Natural killer cell (primary cell): ENCODE results near the gene HERC6. TPM values are rescaled to one million over a fixed set of nuclear protein-coding genes. Genes with fewer than 3 reads are reported as not detected.
A peak's percentile ranks its signal among the peaks of the same experiment; 100 is the strongest.

Source experiments
- ATAC-seq, 3 donors: fragments of 150-1000 bp in 2 of 3; fragments of 200-7000 bp in 1 of 3; cut with Tn5 transposase; 1 replicate in 1 of 3; 2 replicates in 2 of 3; pipeline ENCODE4 v1.10.0; 2021; ENCODE audit warnings: mild to moderate bottlenecking in 2 of 3, moderate library complexity in 2 of 3
- DNase-seq, 2 donors: peaks; one replicate each; pipeline versions ENCODE4 v3.0.0 to v3.0.0-alpha.2; 2013 to 2021; ENCODE audit warnings: mixed read lengths in 1 of 2
- H3K27ac ChIP-seq: one replicate; pipeline ENCODE4 v1.5.1; 2013; ENCODE audit warnings: mild to moderate bottlenecking, low read length
- H3K27me3 ChIP-seq: one replicate; pipeline ENCODE4 v1.6.1; 2013; ENCODE audit warnings: low read length; ENCODE audit not compliant: control insufficient read depth, insufficient read depth
- H3K36me3 ChIP-seq: one replicate; pipeline ENCODE4 v1.6.1; 2013; ENCODE audit warnings: low read length; ENCODE audit not compliant: control insufficient read depth, insufficient read depth
- H3K4me1 ChIP-seq: one replicate; pipeline ENCODE4 v1.6.1; 2013; ENCODE audit warnings: low read length; ENCODE audit not compliant: control insufficient read depth, insufficient read depth
- H3K4me3 ChIP-seq: one replicate; pipeline ENCODE4 v1.5.1; 2013; ENCODE audit warnings: low read length
- H3K9me3 ChIP-seq: one replicate; pipeline ENCODE4 v1.6.1; 2013; ENCODE audit warnings: low read length; ENCODE audit not compliant: control insufficient read depth, insufficient read depth
- H3K27ac Mint-ChIP-seq, 2 donors: one replicate each; pipeline ENCODE4 v1.8.0; 2022; ENCODE audit warnings: mild to moderate bottlenecking in 2 of 2, mixed read lengths in 2 of 2, moderate library complexity in 1 of 2
- H3K27me3 Mint-ChIP-seq, 2 donors: one replicate each; pipeline ENCODE4 v1.8.0; 2022; ENCODE audit warnings: low read depth in 2 of 2, mixed read lengths in 2 of 2
- H3K36me3 Mint-ChIP-seq: one replicate; pipeline ENCODE4 v1.8.0; 2022; ENCODE audit warnings: mixed read lengths
- H3K4me1 Mint-ChIP-seq, 2 donors: one replicate each; pipeline ENCODE4 v1.8.0; 2022; ENCODE audit warnings: mixed read lengths in 2 of 2
- H3K4me3 Mint-ChIP-seq: one replicate; pipeline ENCODE4 v1.8.0; 2022; ENCODE audit warnings: mild to moderate bottlenecking, moderate library complexity, mixed read lengths
- H3K9me3 Mint-ChIP-seq, 2 donors: one replicate each; pipeline ENCODE4 v1.8.0; 2022; ENCODE audit warnings: mixed read lengths in 2 of 2
- WGBS: methylation state at CpG from one replicate; pipeline ENCODE4 v1.1.7; 2013; ENCODE audit warnings: missing lambda C conversion rate; ENCODE audit not compliant: insufficient coverage; 5-methylcytosine and 5-hydroxymethylcytosine counted together
- intact Hi-C: fragments of 100-400 bp; cut with micrococcal nuclease; formaldehyde crosslinking; loops from one replicate; pipeline ENCODE4 v1.14.2; 2022
- total RNA-seq, 4 donors: library from RNA; stranded (reverse); fragments of 120-200 nt in 1 of 4; gene quantifications; one replicate each; pipeline versions ENCODE4 v1.2.3 to v1.2.4, GENCODE V29; 2013 to 2022
- TF ChIP-seq, protein P1 (sequence below): fragments of 200-600 bp; IDR thresholded peaks from one replicate; pipeline ENCODE4 v1.8.0; 2022; ENCODE audit warnings: antibody characterized with exemption

The HERC6 gene
- total RNA-seq, 3 donors from 2014 or later (not counting 1 experiment from before 2014, with no cell fraction given) = 8.3 to 18.0 (median 17.5) TPM

- H3K27me3 ChIP-seq = no peaks in the 10 kb centered on the region
- no peak overlapping the region for H3K27ac ChIP-seq
- peaks cover 11% of the 10 kb centered on the region for H3K36me3 ChIP-seq
- H3K27ac Mint-ChIP-seq = peak overlapping the region; percentile 9 to 12
- TF ChIP-seq, protein P1, sequence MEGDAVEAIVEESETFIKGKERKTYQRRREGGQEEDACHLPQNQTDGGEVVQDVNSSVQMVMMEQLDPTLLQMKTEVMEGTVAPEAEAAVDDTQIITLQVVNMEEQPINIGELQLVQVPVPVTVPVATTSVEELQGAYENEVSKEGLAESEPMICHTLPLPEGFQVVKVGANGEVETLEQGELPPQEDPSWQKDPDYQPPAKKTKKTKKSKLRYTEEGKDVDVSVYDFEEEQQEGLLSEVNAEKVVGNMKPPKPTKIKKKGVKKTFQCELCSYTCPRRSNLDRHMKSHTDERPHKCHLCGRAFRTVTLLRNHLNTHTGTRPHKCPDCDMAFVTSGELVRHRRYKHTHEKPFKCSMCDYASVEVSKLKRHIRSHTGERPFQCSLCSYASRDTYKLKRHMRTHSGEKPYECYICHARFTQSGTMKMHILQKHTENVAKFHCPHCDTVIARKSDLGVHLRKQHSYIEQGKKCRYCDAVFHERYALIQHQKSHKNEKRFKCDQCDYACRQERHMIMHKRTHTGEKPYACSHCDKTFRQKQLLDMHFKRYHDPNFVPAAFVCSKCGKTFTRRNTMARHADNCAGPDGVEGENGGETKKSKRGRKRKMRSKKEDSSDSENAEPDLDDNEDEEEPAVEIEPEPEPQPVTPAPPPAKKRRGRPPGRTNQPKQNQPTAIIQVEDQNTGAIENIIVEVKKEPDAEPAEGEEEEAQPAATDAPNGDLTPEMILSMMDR = no peak
- no peaks in the 10 kb centered on the region for H3K4me1 ChIP-seq
- no peaks in the 10 kb centered on the region for H3K9me3 Mint-ChIP-seq
- no peaks in the 10 kb centered on the region for H3K9me3 ChIP-seq
- intact Hi-C loops = no loop called here
- H3K4me3 ChIP-seq = no peak overlapping the region
- H3K27me3 Mint-ChIP-seq = no peaks in the 10 kb centered on the region
- peaks cover 7% of the 10 kb centered on the region for H3K36me3 Mint-ChIP-seq
- H3K4me3 Mint-ChIP-seq = no peak overlapping the region
- ATAC-seq = no peak
- no peak for DNase-seq
- peaks cover 0 to 6% of the 10 kb centered on the region in 2 donors for H3K4me1 Mint-ChIP-seq
Observed at GRCh38 chr4:88441696-88442095, 63.0 kb downstream of the HERC6 start.

DNA sequence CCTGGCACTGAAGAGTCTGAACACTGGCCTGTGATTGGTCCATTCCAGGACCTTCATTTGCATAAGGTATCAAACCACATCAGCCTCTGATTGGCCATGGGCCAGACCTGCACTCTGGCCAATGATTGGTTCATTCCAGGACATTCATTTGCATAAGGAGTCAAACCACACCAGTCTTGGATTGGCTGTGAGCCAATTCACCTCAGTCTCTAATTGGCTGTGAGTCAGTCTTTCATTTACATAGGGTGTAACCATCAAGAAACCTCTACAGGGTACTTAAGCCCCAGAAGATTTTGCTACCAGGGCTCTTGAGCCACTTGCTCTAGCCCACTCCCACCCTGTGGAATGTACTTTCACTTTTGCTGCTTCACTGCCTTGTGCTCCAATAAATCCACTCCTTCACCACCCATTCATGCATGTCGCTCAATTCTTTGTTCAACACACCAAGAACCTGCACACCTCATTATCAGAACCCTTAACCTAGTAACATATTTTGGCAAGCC lies 64.1 kb downstream of the HERC6 start:
- 100% methylated on average over 1 of the region's 1 CpG for WGBS

GRCh38 chr4:88443486-88443885 lies 64.8 kb downstream of the HERC6 start:
- no peak overlapping the region for H3K27ac Mint-ChIP-seq
- Histone ChIP-seq H3K27ac (no peak overlapping the region), H3K36me3 (peaks cover 11% of the 10 kb centered on the region), H3K27me3 (no peaks in the 10 kb centered on the region), H3K4me1 (no peaks in the 10 kb centered on the region), H3K9me3 (no peaks in the 10 kb centered on the region), H3K4me3 (no peak overlapping the region)
- H3K4me3 Mint-ChIP-seq = no peak overlapping the region
- DNase-seq (no peak), ATAC-seq (no peak)
- no peaks in the 10 kb centered on the region for H3K27me3 Mint-ChIP-seq
- TF ChIP-seq, protein P1 = no peak
- H3K36me3 Mint-ChIP-seq = peaks cover 7% of the 10 kb centered on the region
- H3K9me3 Mint-ChIP-seq = no peaks in the 10 kb centered on the region
- 93% methylated on average over 5 of the region's 5 CpGs for WGBS
- intact Hi-C loops = no loop called here
- H3K4me1 Mint-ChIP-seq = peaks cover 0 to 6% of the 10 kb centered on the region in 2 donors

More for the DNA sequence above, 64.1 kb downstream of the HERC6 start:
- H3K36me3 ChIP-seq = peaks cover 11% of the 10 kb centered on the region
- TF ChIP-seq, protein P1 = no peak
- no peaks in the 10 kb centered on the region for H3K4me1 ChIP-seq
- H3K4me1 Mint-ChIP-seq = peaks cover 0 to 6% of the 10 kb centered on the region in 2 donors
- intact Hi-C loops = no loop called here
- DNase-seq (no peak), ATAC-seq (no peak)
- no peak overlapping the region for H3K4me3 Mint-ChIP-seq
- no peaks in the 10 kb centered on the region for H3K9me3 ChIP-seq
- no peaks in the 10 kb centered on the region for H3K27me3 Mint-ChIP-seq
- H3K4me3 ChIP-seq = no peak overlapping the region
- H3K9me3 Mint-ChIP-seq = no peaks in the 10 kb centered on the region
- H3K27ac ChIP-seq = no peak overlapping the region
- no peaks in the 10 kb centered on the region for H3K27me3 ChIP-seq
- H3K36me3 Mint-ChIP-seq = peaks cover 7% of the 10 kb centered on the region
- H3K27ac Mint-ChIP-seq = peak overlapping the region in 1 of 2 donors; percentile 9

- Mint-ChIP-seq H3K27me3 (no peaks in the 10 kb centered on the region), H3K36me3 (no peaks in the 10 kb centered on the region), H3K9me3 (no peaks in the 10 kb centered on the region), H3K4me3 (no peak overlapping the region), H3K4me1 (peaks cover 0 to 6% of the 10 kb centered on the region in 2 donors), H3K27ac (no peak overlapping the region)
- no peak for ATAC-seq
- 96% methylated on average over 4 of the region's 4 CpGs for WGBS
- TF ChIP-seq, protein P1 = no peak
- no peak overlapping the region for H3K4me3 ChIP-seq
- DNase-seq = no peak
- no peaks in the 10 kb centered on the region for H3K9me3 ChIP-seq
- H3K4me1 ChIP-seq = no peaks in the 10 kb centered on the region
- no peak overlapping the region for H3K27ac ChIP-seq
- peaks cover 9% of the 10 kb centered on the region for H3K36me3 ChIP-seq
- intact Hi-C loops = no loop called here
- H3K27me3 ChIP-seq = no peaks in the 10 kb centered on the region
Observed at GRCh38 chr4:88445252-88445651, 66.6 kb downstream of the HERC6 start.
